SKM-1 treated with dmso at 0.1 percent for 144 hours (cell line): ENCODE data around the gene DLG2.

ENCODE experiments used
- DNase-seq: peaks from one replicate; lab custom pipeline; 2025; ENCODE audit not compliant: unreplicated experiment; lab: John Stamatoyannopoulos, UW

The DLG2 gene

GRCh38 chr11:84590106-84590505 is 1037.0 kb downstream of the DLG2 start:
- DNase-seq, result no peak

GRCh38 chr11:84588131-84588829 is 1038.9 kb downstream of the DLG2 start:
- DNase-seq, result no peak

GRCh38 chr11:84583106-84583505 is 1044.0 kb downstream of the DLG2 start:
- no peak for DNase-seq

- no peak for DNase-seq
These were observed 1046.1 kb downstream of the DLG2 start for GRCh38 chr11:84581083-84581482.

DNA sequence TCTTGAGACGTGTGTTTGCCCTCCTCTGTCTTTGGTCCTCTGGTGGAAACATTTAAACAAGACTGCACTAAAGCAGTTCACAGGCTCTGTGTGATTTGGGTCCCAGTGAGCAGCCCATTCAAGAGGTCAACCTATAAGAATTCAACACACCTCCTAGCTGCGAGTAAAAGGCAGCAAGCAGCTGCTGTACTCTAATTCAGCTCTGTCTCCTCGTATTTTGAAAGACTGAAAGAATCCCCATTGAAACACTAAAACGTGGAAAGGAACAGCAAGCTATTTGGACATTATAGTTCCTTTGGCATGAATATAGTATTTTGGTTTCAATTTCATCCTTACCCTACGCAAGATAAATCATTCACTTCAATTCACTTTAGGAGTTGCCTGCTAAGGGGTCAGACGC is 1046.7 kb downstream of the DLG2 start:
- no peak for DNase-seq

DNA sequence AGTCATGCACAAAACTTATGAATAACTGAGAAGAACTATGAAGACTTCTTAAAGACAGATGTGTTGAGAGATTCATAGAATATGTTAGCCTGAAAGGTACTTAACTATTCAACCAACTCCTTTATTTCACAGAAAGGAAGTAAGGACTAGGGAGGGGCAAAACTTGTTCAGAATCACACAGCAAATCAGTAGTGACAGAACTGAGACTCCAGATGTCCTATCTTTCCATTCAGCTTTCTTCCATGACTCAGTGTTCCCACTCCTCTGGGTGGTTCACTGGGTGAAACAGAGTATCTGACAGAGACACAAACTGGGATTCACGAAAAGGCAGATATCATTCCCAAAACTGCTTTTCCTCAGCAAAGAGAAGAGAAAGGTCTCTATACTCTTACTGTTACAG is 1053.3 kb downstream of the DLG2 start:
- no peak for DNase-seq

- DNase-seq, result peak; percentile 15
These were observed 1060.5 kb downstream of the DLG2 start for GRCh38 chr11:84566671-84567070.

DNA sequence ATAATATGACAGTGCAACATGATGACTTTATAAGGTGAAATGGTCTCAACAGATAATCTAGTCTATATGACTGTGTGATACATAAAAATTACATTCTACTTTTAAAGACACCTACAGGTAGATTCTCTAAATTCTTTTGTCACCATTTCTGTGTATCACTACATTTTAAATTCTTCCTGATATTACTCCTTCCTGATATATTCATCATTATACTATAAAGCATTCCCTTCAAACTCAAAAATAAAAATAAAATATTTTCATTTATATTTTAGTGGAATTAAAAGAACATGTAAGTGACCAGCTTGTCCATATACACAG is 1062.3 kb downstream of the DLG2 start:
- DNase-seq, result no peak

GRCh38 chr11:84564180-84564866 is 1062.8 kb downstream of the DLG2 start:
- DNase-seq, result peak; percentile 34

- DNase-seq, result no peak
These were observed 1063.8 kb downstream of the DLG2 start for GRCh38 chr11:84563356-84563755.

DNA sequence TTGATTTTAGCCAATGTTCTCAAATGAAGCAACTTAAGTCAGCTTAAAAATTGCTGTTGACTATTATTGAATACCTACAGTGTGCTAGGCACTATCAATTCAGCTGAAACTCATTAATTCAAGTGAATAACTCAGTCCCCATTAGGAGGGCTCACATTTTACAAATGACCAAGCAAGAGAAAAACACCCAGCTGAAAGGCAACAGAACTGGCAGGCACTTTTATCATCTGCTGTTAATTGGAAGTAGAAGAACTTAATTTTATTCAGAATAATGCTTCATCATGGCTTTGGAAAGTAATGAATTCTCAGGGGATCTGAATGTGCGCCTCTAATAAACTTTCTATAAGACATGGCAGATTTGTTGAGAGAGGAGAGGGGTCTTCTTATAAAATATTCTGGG is 1066.9 kb downstream of the DLG2 start:
- no peak for DNase-seq

DNA sequence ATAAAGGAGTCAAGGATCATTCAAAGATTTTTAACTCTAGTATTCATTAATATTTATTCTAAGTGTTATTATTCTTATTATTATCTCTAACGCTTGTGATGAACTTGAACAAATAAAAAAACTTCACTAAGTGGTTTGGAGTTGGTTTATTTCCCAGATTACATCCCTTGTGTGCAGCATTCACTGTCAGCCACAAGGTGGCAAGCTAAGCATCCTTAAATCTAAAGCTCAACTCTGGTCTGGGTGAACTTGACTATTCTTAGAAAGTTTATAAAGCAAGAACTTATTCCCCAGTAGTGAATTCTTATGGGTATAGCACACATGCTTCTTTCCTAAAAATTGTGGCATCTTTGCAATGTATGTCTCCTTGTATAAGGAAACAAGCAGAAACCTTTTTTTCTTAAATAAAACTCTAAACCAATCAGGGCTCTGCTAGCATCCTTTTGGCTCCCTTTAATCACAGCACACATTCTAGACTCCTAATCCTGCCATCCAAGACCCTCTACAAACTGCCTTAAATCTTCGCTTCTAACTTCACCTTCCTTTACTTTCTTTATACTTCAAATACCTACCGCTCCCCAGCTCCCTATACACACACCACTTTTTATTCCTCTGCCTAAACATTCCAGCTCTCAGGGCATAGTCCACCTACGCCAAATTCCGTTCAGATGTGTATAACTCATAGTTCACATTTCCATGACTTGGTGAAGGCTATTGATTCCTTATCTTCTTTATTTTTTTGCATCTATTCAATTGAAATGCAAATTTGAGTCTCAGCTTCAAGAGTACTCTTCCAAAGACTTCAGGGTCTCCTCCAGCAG is 1068.8 kb downstream of the DLG2 start:
- DNase-seq, result peak; percentile 55

GRCh38 chr11:84552791-84553190 is 1074.4 kb downstream of the DLG2 start:
- no peak for DNase-seq

DNA sequence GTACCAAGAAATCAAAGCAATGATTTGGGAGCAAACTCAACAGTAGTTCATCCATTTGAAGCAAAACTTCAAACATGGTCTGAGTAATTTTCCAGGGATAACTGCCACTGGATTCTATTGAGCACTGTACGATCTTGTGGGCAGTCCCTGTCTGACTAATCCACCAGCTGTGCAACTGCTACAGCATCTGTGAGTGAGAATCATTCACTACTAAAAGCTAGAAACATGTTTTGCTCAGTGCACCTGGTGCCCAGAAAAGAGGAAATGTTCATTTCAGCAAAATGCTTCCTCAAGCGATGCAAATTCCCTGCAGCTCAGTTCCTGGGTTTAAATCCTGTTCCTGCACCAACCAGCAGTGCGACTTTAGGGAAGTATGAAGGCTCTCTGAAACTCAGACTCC is 1077.9 kb downstream of the DLG2 start:
- no peak for DNase-seq

GRCh38 chr11:84544566-84544965 is 1082.6 kb downstream of the DLG2 start:
- DNase-seq, result no peak

GRCh38 chr11:84543367-84544159 is 1083.6 kb downstream of the DLG2 start:
- no peak for DNase-seq

DNA sequence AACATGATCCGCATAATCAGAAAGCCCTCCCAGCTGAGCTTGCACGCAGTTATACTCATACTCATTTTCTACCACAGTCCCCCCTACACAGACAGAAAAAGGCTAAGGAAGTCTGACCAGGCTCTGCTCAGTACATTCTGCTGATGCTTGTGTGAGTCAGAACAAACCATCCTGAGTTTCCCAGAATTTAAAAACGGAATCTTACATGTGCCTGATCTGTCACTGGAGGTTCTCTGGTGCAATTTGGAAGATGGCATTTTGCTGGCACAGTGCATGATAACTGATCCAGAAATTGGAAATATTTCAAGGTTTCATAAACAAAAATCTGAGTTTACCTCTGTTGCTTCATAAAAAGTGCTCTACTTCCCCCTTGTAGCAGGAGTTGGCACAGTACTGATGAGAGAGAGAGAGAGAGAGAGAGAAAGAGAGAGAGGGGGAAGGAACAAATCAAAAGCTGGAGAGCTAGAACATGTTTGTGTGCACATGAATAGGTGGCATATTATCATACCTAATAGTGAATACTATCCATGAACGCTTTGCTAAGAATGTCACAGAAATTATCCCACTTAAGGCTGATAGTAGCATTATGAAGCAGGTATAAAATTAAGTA is 1085.3 kb downstream of the DLG2 start:
- DNase-seq, result no peak

GRCh38 chr11:84536456-84536855 is 1090.7 kb downstream of the DLG2 start:
- no peak for DNase-seq

DNA sequence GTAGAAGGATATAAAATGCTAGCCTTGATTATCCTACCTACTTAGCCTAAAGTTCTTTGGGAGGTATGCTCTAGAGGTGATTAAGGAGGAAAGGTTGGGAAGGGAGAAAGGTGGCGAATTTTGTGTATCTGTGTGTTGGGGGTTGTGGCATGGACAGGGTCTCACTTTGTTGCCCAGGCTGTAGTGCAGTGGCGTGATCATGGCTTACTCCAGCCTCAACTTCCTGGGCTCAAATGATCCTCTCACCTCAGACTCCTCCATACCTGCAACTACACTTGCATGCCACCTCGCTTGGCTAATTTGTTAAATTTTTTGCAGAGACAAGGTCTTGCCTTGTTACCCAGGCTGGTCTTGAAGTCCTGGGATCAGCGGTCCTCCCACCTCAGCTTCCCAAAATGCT is 1094.8 kb downstream of the DLG2 start:
- DNase-seq, result no peak

- DNase-seq, result no peak
These were observed 1100.9 kb downstream of the DLG2 start for GRCh38 chr11:84526250-84526649.
